IPS-11a (cell line): ENCODE results near the gene CA11.
"Not testable (repeated sequence)": the region's sequence is repeated elsewhere in the genome, so short reads cannot be mapped to it uniquely, and the experiment has no call there.

Experiments
- H3K4me3 ChIP-seq: one replicate; pipeline ENCODE4 v1.5.1; 2013; ENCODE audit warnings: low read depth, low read length, control low read depth

The CA11 gene

GRCh38 chr19:48669903-48670668, 24.1 kb upstream of the CA11 start:
- no peak overlapping the region for H3K4me3 ChIP-seq

DNA sequence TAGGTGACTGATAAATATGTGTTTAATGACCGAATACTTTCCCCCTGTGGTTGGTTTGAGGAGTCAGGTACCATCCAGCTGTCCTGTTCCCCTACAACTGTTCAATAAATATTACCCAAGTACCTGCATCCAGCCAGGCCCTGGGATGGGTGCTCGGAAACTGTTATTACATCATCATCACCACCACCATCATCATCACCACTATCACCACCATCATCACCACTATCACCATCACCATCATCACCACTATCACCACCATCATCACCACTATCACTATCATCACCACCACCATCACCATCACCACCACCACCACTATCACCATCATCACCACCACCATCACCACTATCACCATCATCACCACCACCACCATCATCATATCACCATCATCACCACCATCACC, 22.8 kb upstream of the CA11 start:
- no peak overlapping the region for H3K4me3 ChIP-seq

DNA sequence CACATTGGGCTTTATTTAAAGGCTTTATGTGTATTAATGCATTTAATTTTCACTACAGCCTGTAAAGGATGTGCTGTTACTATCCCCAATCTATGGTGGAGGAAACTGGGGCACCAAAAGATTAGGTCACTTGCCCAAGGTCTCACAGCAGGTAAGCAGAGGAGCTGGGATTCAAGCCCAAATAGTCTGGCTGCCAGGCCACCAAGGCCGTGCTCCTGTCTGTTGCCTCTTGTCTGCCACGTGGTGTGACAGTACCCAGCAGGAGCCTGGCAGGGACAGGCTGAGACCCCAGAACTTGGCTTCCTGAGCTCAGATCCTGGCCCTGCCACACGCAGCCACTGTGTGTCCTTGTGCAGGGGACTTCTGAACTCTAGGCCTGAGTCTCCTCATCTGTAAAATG, 22.3 kb upstream of the CA11 start:
- no peak overlapping the region for H3K4me3 ChIP-seq

DNA sequence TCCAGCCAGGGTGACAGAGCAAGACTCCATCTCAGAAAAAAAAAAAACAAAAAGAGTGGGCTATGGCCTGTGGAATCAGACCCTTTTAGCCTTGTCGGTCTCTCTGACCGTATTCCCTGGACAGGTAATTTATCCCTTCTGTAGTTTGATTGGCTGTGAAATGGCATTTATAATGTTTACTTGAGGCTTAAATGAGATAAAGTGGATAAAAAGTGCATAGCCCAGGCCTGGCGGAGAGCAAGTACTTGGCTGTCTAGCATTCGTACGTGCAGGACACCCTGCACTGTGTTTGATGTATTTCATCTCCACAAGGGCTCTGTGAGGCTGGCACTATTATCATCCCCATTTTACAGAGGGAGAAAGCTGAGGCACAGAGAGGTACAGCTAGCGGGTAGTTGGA, 19.8 kb upstream of the CA11 start:
- no peak overlapping the region for H3K4me3 ChIP-seq

GRCh38 chr19:48664476-48664875, 18.5 kb upstream of the CA11 start:
- H3K4me3 ChIP-seq: no peak overlapping the region

- no peak overlapping the region for H3K4me3 ChIP-seq
Measured at GRCh38 chr19:48663667-48664066, 17.7 kb upstream of the CA11 start.

GRCh38 chr19:48661711-48662090, 15.7 kb upstream of the CA11 start:
- H3K4me3 ChIP-seq: no peak overlapping the region

DNA sequence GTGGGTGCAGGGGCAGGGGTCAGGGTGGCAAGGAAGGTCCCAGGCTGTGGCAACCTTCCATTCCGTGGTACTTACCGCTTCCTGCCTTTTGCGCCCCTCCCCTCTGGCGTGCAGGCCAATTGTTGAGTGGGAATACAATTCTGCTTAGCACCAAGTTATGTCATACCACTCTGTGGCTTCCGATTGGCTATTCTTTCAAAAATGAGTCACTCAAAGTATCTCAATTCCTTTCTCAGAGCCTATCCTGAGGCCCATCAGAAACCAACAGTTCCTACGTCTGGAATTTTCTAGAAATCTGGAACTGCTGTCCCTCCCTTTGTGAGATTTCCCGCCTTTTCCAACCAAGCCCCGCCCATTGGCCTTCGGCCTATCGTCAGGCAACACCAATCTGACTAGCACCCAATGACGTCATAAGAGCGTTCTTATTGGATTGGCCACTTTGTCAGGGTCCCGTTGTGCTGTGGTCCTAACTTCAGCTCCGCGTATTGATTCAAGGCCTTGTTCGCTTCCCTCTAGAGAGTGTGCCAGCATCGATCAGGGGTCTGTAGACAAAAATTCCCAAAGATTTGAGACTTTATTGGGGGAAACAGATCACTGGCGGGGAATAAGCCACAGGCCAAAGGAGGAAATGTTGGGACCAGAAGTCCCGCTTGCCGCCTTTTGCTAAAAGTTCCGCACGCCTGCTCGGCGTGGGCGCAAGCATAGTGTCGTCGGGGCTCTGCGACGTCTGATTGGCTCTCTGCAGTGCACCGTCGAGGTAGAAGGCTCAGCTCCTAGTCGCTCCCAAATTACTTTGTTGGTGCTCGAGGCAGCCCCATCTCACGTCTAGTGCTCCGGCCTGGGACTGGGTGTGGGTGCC, 15.1 kb upstream of the CA11 start:
- no peak overlapping the region for H3K4me3 ChIP-seq

- H3K4me3 ChIP-seq: no peak overlapping the region
Measured at GRCh38 chr19:48659768-48660167, 13.8 kb upstream of the CA11 start.

DNA sequence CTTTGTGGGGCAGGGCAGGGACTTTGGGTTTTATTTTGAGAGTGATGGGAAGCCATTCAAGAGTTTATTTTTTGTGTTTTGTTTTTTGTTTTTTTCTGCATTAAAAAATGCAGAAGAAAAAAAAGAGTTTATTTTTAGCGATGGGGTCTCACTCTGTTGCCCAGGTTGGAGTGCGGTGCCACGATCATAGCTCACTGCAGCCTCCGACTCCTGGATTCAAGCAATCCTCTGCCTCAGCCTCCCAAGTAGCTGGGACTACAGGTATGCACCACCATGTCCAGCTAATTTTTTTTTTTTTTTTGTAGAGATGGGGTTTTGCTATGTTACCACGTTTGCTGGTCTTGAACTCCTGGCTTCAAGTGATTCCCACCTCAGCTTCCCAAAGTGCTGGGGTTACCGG, 12.5 kb upstream of the CA11 start:
- H3K4me3 ChIP-seq: no peak overlapping the region

DNA sequence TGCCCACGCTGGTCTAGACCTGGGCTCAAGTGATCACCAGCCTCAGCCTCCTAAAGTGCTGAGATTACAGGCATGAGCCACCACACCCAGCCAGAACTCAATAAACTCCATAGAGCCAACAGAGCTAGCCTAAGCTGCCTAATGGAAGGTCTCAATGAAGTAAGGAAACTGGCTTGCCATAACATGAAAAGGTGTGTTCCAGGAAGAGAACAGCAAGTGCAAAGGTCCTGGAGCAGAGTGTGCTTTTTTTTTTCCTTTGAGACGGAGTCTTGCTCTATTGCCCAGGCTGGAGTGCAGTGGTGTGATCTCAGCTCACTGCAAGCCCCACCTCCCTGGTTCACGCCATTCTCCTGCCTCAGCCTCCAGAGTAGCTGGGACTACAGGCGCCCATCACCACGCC, 11.8 kb upstream of the CA11 start:
- not testable (repeated sequence) for H3K4me3 ChIP-seq

GRCh38 chr19:48656840-48657474, 11.0 kb upstream of the CA11 start:
- no peak overlapping the region for H3K4me3 ChIP-seq

DNA sequence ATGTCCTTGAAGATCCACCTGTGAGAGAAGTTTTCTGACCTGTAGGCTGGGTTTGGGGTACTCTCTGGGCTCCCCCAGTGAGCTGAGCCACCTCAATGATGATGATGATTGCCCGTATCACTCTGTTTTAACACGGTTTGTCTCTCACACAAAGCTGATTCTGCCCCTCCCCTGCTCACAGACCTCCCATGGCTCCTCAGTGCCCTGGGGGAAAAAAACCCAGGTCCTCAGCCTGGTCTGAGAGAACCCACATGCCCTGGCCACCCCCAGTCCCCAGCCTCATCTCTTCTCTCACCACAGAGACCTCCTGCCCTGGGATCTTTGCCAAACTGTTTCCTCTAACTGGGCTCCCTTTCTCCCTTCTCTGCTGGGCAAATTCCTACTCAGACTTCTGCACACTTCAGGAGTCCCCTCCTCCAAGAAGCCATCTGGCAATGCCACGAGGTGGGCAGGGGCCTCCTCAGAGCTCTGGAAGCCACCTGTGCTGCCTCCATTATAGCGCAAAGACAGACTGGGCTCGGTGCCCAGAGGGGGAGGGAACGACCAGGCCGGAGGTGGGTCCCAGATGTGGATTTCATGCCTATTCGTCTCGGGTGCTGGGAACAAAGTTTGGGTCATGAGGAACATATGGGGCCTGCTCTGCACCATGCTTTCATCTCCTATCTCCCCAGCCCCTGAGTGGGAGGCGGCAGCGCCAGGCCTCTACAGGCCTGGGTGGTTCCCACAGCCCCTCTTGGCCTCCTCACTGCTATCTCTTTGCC, 8.5 kb upstream of the CA11 start:
- no peak overlapping the region for H3K4me3 ChIP-seq

DNA sequence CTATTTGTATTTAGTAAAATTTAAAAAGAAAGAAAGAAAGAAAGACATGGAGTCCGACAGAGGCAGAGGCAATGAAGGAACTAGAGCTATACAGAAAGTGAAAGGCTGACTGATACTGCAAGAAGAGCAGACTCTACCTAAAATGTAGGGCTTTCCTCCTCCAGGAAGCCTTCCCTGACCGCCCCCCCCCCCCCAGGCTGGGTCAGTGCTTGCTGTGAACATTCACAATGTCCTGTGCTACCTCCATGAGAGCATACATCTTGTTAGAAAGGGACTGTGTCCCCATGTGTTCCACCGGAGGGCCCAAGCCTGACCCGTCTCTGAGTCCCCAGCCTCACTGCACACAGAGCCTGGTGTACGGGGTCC, 5.7 kb upstream of the CA11 start:
- H3K4me3 ChIP-seq: no peak overlapping the region

GRCh38 chr19:48650974-48651682, 5.1 kb upstream of the CA11 start:
- no peak overlapping the region for H3K4me3 ChIP-seq

GRCh38 chr19:48648134-48648533, 2.1 kb upstream of the CA11 start:
- no peak overlapping the region for H3K4me3 ChIP-seq

- no peak overlapping the region for H3K4me3 ChIP-seq
Measured at GRCh38 chr19:48646722-48647216, 782 bp upstream of the CA11 start.

- H3K4me3 ChIP-seq: peak overlapping the region; percentile 69
Measured at GRCh38 chr19:48645620-48646000, 377 bp downstream of the CA11 start.

- peak overlapping the region; percentile 69 for H3K4me3 ChIP-seq
Measured at GRCh38 chr19:48644839-48645619, 958 bp downstream of the CA11 start.

- peak overlapping the region; percentile 69 for H3K4me3 ChIP-seq
Measured at GRCh38 chr19:48644355-48644754, 1.6 kb downstream of the CA11 start.
